Skeletal muscle satellite cell (primary cell): Measurements from ENCODE around the gene KCND2.

ENCODE experiments used
- H3K27me3 ChIP-seq: 2 replicates; pipeline ENCODE4 v1.7.0; 2013; ENCODE audit warnings: low read length; ENCODE audit not compliant: control insufficient read depth, insufficient read depth
- H3K36me3 ChIP-seq: 2 replicates; pipeline ENCODE4 v1.7.0; 2013; ENCODE audit warnings: mild to moderate bottlenecking, control low read depth, low read length; ENCODE audit not compliant: insufficient read depth
- H3K4me1 ChIP-seq: 2 replicates; pipeline ENCODE4 v1.7.0; 2013; ENCODE audit warnings: low read length; ENCODE audit not compliant: control insufficient read depth, insufficient read depth
- H3K4me2 ChIP-seq: 2 replicates; pipeline ENCODE4 v1.7.0; 2013; ENCODE audit warnings: mild to moderate bottlenecking, low read length
- H3K4me3 ChIP-seq: 2 replicates; pipeline ENCODE4 v1.7.0; 2013; ENCODE audit warnings: low read length
- H3K9ac ChIP-seq: 2 replicates; pipeline ENCODE4 v1.7.0; 2013; ENCODE audit warnings: mild to moderate bottlenecking, low read depth, low read length, moderate library complexity
- H3K9me3 ChIP-seq: replicated peaks from 2 replicates; pipeline ENCODE4 v1.7.0; 2013; ENCODE audit warnings: mild to moderate bottlenecking, control low read depth, low read length

Gene KCND2

GRCh38 chr7:120417244-120417979 is 144.4 kb downstream of the KCND2 start:
- H3K9ac ChIP-seq: no peak overlapping the region
- no peaks in the 10 kb centered on the region for H3K4me1 ChIP-seq
- H3K36me3 ChIP-seq: no peaks in the 10 kb centered on the region
- no peaks in the 10 kb centered on the region for H3K9me3 ChIP-seq
- no peak overlapping the region for H3K4me2 ChIP-seq
- H3K27me3 ChIP-seq: no peaks in the 10 kb centered on the region
- no peak overlapping the region for H3K4me3 ChIP-seq

GRCh38 chr7:120421151-120421651 is 148.2 kb downstream of the KCND2 start:
- no peak overlapping the region for H3K9ac ChIP-seq

DNA sequence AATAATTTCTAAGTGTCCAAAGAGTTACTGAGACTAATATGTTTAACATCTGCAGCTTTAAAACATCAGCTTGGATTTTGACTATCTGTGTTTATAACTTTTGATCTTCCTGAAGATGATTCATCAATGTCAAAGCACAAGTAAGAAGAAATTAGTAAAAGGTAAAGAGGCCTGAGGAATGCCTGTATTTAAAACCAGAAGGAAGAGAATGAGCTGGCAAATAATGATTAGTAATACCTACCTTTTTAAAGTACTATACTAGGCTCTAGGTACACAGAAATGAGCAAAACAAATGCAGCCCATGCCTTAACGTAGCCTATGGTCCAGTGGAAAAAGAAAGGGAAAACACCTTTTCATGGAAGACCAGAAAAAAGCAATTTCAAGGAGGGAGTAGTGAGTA is 158.0 kb downstream of the KCND2 start:
- no peak overlapping the region for H3K4me3 ChIP-seq
- no peak overlapping the region for H3K4me2 ChIP-seq

More at GRCh38 chr7:120421151-120421651, 148.2 kb downstream of the KCND2 start:
- Histone ChIP-seq H3K4me3 (no peak overlapping the region), H3K27me3 (no peaks in the 10 kb centered on the region), H3K4me1 (no peaks in the 10 kb centered on the region), H3K36me3 (no peaks in the 10 kb centered on the region), H3K9me3 (no peaks in the 10 kb centered on the region), H3K4me2 (no peak overlapping the region)

GRCh38 chr7:120436487-120437060 is 163.6 kb downstream of the KCND2 start:
- Histone ChIP-seq H3K4me2 (no peak overlapping the region), H3K9ac (no peak overlapping the region), H3K27me3 (no peaks in the 10 kb centered on the region), H3K36me3 (no peaks in the 10 kb centered on the region), H3K4me1 (no peaks in the 10 kb centered on the region), H3K9me3 (no peaks in the 10 kb centered on the region), H3K4me3 (no peak overlapping the region)

More for the DNA sequence above, 158.0 kb downstream of the KCND2 start:
- H3K4me1 ChIP-seq: no peaks in the 10 kb centered on the region
- no peaks in the 10 kb centered on the region for H3K36me3 ChIP-seq
- no peak overlapping the region for H3K9ac ChIP-seq
- H3K9me3 ChIP-seq: no peaks in the 10 kb centered on the region
- no peaks in the 10 kb centered on the region for H3K27me3 ChIP-seq

DNA sequence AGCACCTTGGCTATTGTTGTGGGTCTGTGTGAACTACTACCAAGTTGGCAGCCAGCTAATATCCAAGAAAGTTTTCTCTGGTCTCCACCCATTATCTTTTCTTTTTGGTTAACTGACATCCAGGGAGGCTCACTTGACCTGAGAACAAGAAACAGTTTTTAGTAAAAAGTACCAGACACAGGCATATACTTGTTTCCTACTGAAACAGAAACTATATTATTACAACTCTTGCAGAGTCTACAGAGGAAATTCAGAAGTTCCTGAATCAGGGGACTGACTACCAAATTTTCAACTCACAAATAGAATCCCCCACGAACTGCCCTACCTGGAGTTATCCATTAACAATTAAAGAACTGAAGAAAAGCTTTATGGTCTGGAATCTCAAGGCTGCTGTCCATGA is 168.9 kb downstream of the KCND2 start:
- no peaks in the 10 kb centered on the region for H3K4me1 ChIP-seq
- H3K36me3 ChIP-seq: no peaks in the 10 kb centered on the region
- H3K4me3 ChIP-seq: no peak overlapping the region
- H3K9ac ChIP-seq: no peak overlapping the region
- no peaks in the 10 kb centered on the region for H3K9me3 ChIP-seq
- H3K4me2 ChIP-seq: no peak overlapping the region
- H3K27me3 ChIP-seq: no peaks in the 10 kb centered on the region

- Histone ChIP-seq H3K4me3 (no peak overlapping the region), H3K9me3 (no peaks in the 10 kb centered on the region), H3K4me2 (no peak overlapping the region)
These were observed 169.9 kb downstream of the KCND2 start for GRCh38 chr7:120442838-120443237.

DNA sequence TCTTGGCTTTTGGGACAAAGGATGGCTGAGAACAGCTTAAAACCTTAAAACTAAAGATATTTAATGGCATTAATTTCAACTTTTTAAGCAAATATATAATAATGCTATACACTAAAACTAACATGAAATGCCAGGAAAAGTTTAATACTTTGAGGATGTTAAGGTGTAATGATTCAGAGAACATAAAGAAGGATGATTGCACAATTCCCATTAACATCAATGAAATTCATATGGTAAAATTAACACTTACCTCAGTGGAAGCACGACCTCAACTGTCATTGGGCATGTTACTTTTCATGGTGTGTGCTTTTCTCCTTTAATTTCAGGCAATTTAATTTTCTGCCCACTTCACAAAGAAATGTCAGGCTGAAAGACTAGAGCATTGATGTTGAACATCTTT is 171.7 kb downstream of the KCND2 start:
- Histone ChIP-seq H3K4me1 (no peaks in the 10 kb centered on the region), H3K36me3 (no peaks in the 10 kb centered on the region), H3K27me3 (no peaks in the 10 kb centered on the region), H3K4me3 (no peak overlapping the region), H3K4me2 (no peak overlapping the region), H3K9ac (no peak overlapping the region), H3K9me3 (no peaks in the 10 kb centered on the region)

More at GRCh38 chr7:120442838-120443237, 169.9 kb downstream of the KCND2 start:
- no peaks in the 10 kb centered on the region for H3K4me1 ChIP-seq
- H3K36me3 ChIP-seq: no peaks in the 10 kb centered on the region
- H3K9ac ChIP-seq: no peak overlapping the region
- no peaks in the 10 kb centered on the region for H3K27me3 ChIP-seq

DNA sequence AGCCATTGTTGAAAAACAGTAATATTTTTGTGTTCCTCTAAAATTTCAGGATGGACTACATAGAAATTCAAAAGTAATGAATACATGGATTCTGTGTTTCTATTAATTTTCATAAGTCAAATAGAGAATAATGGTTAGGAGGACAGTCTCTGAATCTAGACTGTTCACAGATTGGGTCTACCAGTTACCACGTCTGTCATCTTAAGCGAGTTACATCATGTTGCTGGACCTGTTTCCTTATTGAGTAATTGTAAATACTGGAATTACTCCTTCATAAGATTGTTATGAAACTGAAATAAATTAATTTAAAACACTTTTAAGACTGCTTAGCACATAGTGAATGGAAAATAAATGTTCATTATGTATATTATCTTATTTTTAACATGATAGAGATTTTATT is 172.3 kb downstream of the KCND2 start:
- H3K4me3 ChIP-seq: no peak overlapping the region
- H3K9ac ChIP-seq: no peak overlapping the region
- no peaks in the 10 kb centered on the region for H3K9me3 ChIP-seq
- no peaks in the 10 kb centered on the region for H3K27me3 ChIP-seq
- no peak overlapping the region for H3K4me2 ChIP-seq
- H3K36me3 ChIP-seq: no peaks in the 10 kb centered on the region
- no peaks in the 10 kb centered on the region for H3K4me1 ChIP-seq

GRCh38 chr7:120452665-120453064 is 179.7 kb downstream of the KCND2 start:
- Histone ChIP-seq H3K9me3 (no peaks in the 10 kb centered on the region), H3K9ac (no peak overlapping the region), H3K4me1 (no peaks in the 10 kb centered on the region), H3K36me3 (no peaks in the 10 kb centered on the region), H3K4me2 (no peak overlapping the region), H3K27me3 (no peaks in the 10 kb centered on the region), H3K4me3 (no peak overlapping the region)

GRCh38 chr7:120456699-120457098 is 183.7 kb downstream of the KCND2 start:
- no peaks in the 10 kb centered on the region for H3K36me3 ChIP-seq
- H3K9ac ChIP-seq: no peak overlapping the region
- no peaks in the 10 kb centered on the region for H3K27me3 ChIP-seq
- H3K4me1 ChIP-seq: no peaks in the 10 kb centered on the region
- H3K9me3 ChIP-seq: no peaks in the 10 kb centered on the region
- no peak overlapping the region for H3K4me3 ChIP-seq
- no peak overlapping the region for H3K4me2 ChIP-seq

GRCh38 chr7:120460949-120461348 is 188.0 kb downstream of the KCND2 start:
- Histone ChIP-seq H3K27me3 (no peaks in the 10 kb centered on the region), H3K9me3 (no peaks in the 10 kb centered on the region), H3K9ac (no peak overlapping the region), H3K36me3 (no peaks in the 10 kb centered on the region), H3K4me3 (no peak overlapping the region), H3K4me1 (no peaks in the 10 kb centered on the region), H3K4me2 (no peak overlapping the region)

- no peaks in the 10 kb centered on the region for H3K9me3 ChIP-seq
- no peaks in the 10 kb centered on the region for H3K27me3 ChIP-seq
- H3K4me3 ChIP-seq: no peak overlapping the region
- H3K36me3 ChIP-seq: no peaks in the 10 kb centered on the region
- no peak overlapping the region for H3K9ac ChIP-seq
- no peaks in the 10 kb centered on the region for H3K4me1 ChIP-seq
- no peak overlapping the region for H3K4me2 ChIP-seq
These were observed 190.0 kb downstream of the KCND2 start for GRCh38 chr7:120462991-120463390.
